Neural cell (in vitro differentiated cells): Measurements from ENCODE around the gene CLDN22. TPM values are rescaled to one million over a fixed set of nuclear protein-coding genes. Genes with fewer than 3 reads are reported as not detected.

Source experiments
- H2AFZ ChIP-seq: fragments of 200-600, 300-800 bp; sonication (generic), shearing (Covaris generic); 2 replicates; pipeline ENCODE4 v1.6.0; 2014; ENCODE audit warnings: low read depth, mild to moderate bottlenecking, antibody characterized with exemption, low read length, moderate library complexity
- H3F3A ChIP-seq: fragments of 200-600 bp; shearing (Covaris generic); 2 replicates; pipeline ENCODE4 v1.6.1; 2016; ENCODE audit warnings: mild to moderate bottlenecking, moderate library complexity, mixed read lengths, antibody characterized with exemption, low read length; ENCODE audit not compliant: insufficient read depth, poor library complexity, severe bottlenecking
- H3K27ac ChIP-seq: fragments of 200-600, 300-800 bp; sonication (generic), shearing (Covaris generic); 2 replicates; pipeline ENCODE4 v1.5.1; 2014; ENCODE audit warnings: mild to moderate bottlenecking, low read length, moderate library complexity
- H3K27me3 ChIP-seq: fragments of 300-800, 200-600 bp; sonication (generic), shearing (Covaris generic); 2 replicates; pipeline ENCODE4 v1.6.0; 2014; ENCODE audit warnings: mild to moderate bottlenecking, low read depth, low read length, moderate library complexity; ENCODE audit not compliant: insufficient read depth
- H3K36me3 ChIP-seq: fragments of 300-800, 200-600 bp; sonication (generic), shearing (Covaris generic); 2 replicates; pipeline ENCODE4 v1.5.1; 2014; ENCODE audit warnings: mild to moderate bottlenecking, antibody characterized with exemption, low read length, moderate library complexity; ENCODE audit not compliant: insufficient read depth
- H3K4me2 ChIP-seq: fragments of 300-800, 200-600 bp; sonication (generic), shearing (Covaris generic); 2 replicates; pipeline ENCODE4 v1.6.0; 2014; ENCODE audit warnings: mild to moderate bottlenecking, low read length
- H3K4me3 ChIP-seq: fragments of 300-800, 200-600 bp; sonication (generic), shearing (Covaris generic); 2 replicates; pipeline ENCODE4 v1.5.1; 2014; ENCODE audit warnings: mild to moderate bottlenecking, low read length, moderate library complexity
- H3K79me2 ChIP-seq: fragments of 200-600 bp; shearing (Covaris generic); replicated peaks from 2 replicates; pipeline ENCODE4 v1.6.0; 2014; ENCODE audit warnings: mild to moderate bottlenecking, low read length, moderate library complexity; ENCODE audit not compliant: insufficient read depth
- H3K9ac ChIP-seq: fragments of 300-800, 200-600 bp; sonication (generic), shearing (Covaris generic); 2 replicates; pipeline ENCODE4 v1.6.1; 2016; ENCODE audit warnings: mild to moderate bottlenecking, low read length, mixed read lengths
- H3K9me2 ChIP-seq: fragments of 200-600 bp; shearing (Covaris generic); 2 replicates; pipeline ENCODE4 v1.6.1; 2016; ENCODE audit warnings: mild to moderate bottlenecking, low read length, mixed read lengths; ENCODE audit not compliant: insufficient read depth
- H3K9me3 ChIP-seq: fragments of 200-600, 300-800 bp; sonication (generic), shearing (Covaris generic); 2 replicates; pipeline ENCODE4 v1.6.1; 2016; ENCODE audit warnings: mild to moderate bottlenecking, mixed run types, low read length, moderate library complexity, mixed read lengths
- H4K20me1 ChIP-seq: fragments of 200-600 bp; shearing (Covaris generic); 2 replicates; pipeline ENCODE4 v1.6.1; 2016; ENCODE audit warnings: mild to moderate bottlenecking, mixed run types; ENCODE audit not compliant: insufficient read depth
- CTCF ChIP-seq: fragments of 450-650 bp; IDR thresholded peaks from 2 replicates; pipeline ENCODE4 v1.5.1; 2014; ENCODE audit warnings: antibody characterized with exemption, mild to moderate bottlenecking, moderate library complexity; ENCODE audit not compliant: poor library complexity, severe bottlenecking
- EP300 ChIP-seq: fragments of 450-650 bp; conservative IDR thresholded peaks from 2 replicates; pipeline ENCODE4 v1.6.1; 2014; ENCODE audit warnings: antibody characterized with exemption, mild to moderate bottlenecking, moderate library complexity; ENCODE audit not compliant: poor library complexity, severe bottlenecking
- EZH2 ChIP-seq: fragments of 200-600, 300-800 bp; shearing (Covaris generic), sonication (generic); IDR thresholded peaks from 2 replicates; pipeline ENCODE4 v1.6.1; 2014; ENCODE audit warnings: antibody characterized with exemption, low read length, borderline replicate concordance, mild to moderate bottlenecking; ENCODE audit not compliant: insufficient read depth, poor library complexity, severe bottlenecking
- MXI1 ChIP-seq: fragments of 450-650 bp; conservative IDR thresholded peaks from 2 replicates; pipeline ENCODE4 v1.6.1; 2014; ENCODE audit warnings: antibody characterized with exemption, mild to moderate bottlenecking; ENCODE audit not compliant: poor library complexity, severe bottlenecking
- POLR2AphosphoS5 ChIP-seq: IDR thresholded peaks from 2 replicates; pipeline ENCODE4 v1.6.1; 2012
- RAD21 ChIP-seq: fragments of 450-650 bp; conservative IDR thresholded peaks from 2 replicates; pipeline ENCODE4 v1.6.1; 2014; ENCODE audit warnings: antibody characterized with exemption, mild to moderate bottlenecking, moderate library complexity
- REST ChIP-seq: IDR thresholded peaks from 2 replicates; pipeline ENCODE4 v1.6.1; 2012; ENCODE audit warnings: borderline replicate concordance
- SMC3 ChIP-seq: fragments of 450-650 bp; conservative IDR thresholded peaks from 2 replicates; pipeline ENCODE4 v1.6.1; 2014; ENCODE audit warnings: antibody characterized with exemption, mild to moderate bottlenecking, moderate library complexity; ENCODE audit not compliant: poor library complexity
- TAF1 ChIP-seq: IDR thresholded peaks from 2 replicates; pipeline ENCODE4 v1.6.1; 2012; ENCODE audit warnings: low read depth
- polyA plus RNA-seq: library from polyadenylated mRNA; depleted of rRNA; stranded (reverse); fragments of >200 nt; gene quantifications from 2 replicates; pipeline ENCODE4 v1.2.3, GENCODE V29; 2014

Gene CLDN22
- polyA plus RNA-seq, 1 donor from 2014 or later, result not detected

GRCh38 chr4:183366206-183366835 lies 46.2 kb upstream of the CLDN22 start:
- H3K9me2 ChIP-seq, result no peaks in the 10 kb centered on the region
- H3K9ac ChIP-seq, result no peak overlapping the region
- H4K20me1 ChIP-seq, result no peaks in the 10 kb centered on the region
- TF ChIP-seq CTCF (no peak), TAF1 (no peak), REST (no peak), EP300 (no peak)
- H3K4me3 ChIP-seq, result no peak overlapping the region
- H3K79me2 ChIP-seq, result no peaks in the 10 kb centered on the region
- no peaks in the 10 kb centered on the region for H3F3A ChIP-seq
- H3K27ac ChIP-seq, result no peak overlapping the region
- no peak overlapping the region for H3K4me2 ChIP-seq
- no peaks in the 10 kb centered on the region for H3K27me3 ChIP-seq
- no peaks in the 10 kb centered on the region for H3K9me3 ChIP-seq
- no peak overlapping the region for H2AFZ ChIP-seq
- H3K36me3 ChIP-seq, result no peaks in the 10 kb centered on the region

GRCh38 chr4:183364025-183364424 lies 43.9 kb upstream of the CLDN22 start:
- Histone ChIP-seq H2AFZ (no peak overlapping the region), H3F3A (no peaks in the 10 kb centered on the region), H3K79me2 (no peaks in the 10 kb centered on the region), H3K9me3 (no peaks in the 10 kb centered on the region), H3K4me3 (no peak overlapping the region), H3K9me2 (no peaks in the 10 kb centered on the region), H3K27ac (no peak overlapping the region), H4K20me1 (no peaks in the 10 kb centered on the region), H3K9ac (no peak overlapping the region), H3K4me2 (no peak overlapping the region), H3K36me3 (no peaks in the 10 kb centered on the region), H3K27me3 (no peaks in the 10 kb centered on the region)
- no peak for TF ChIP-seq RAD21
- no peak for TF ChIP-seq TAF1
- no peak for TF ChIP-seq REST
- no peak for TF ChIP-seq SMC3
- no peak for TF ChIP-seq EZH2
- no peak for TF ChIP-seq CTCF
- no peak for TF ChIP-seq POLR2AphosphoS5
- no peak for TF ChIP-seq MXI1
- no peak for TF ChIP-seq EP300
